Astrocyte of the spinal cord (primary cell): ENCODE data around the gene PALS2.

Experiments used
- DNase-seq: peaks from one replicate; pipeline ENCODE4 v3.0.0; 2011; ENCODE audit warnings: low read depth, low spot score
- H3K4me3 ChIP-seq: 2 replicates; pipeline ENCODE4 v1.5.1; 2011; ENCODE audit warnings: low read depth, mild to moderate bottlenecking, low read length, moderate library complexity
- CTCF ChIP-seq: IDR thresholded peaks from 2 replicates; pipeline ENCODE4 v1.5.1; 2012; ENCODE audit warnings: low read depth, mild to moderate bottlenecking, low read length, inconsistent platforms
- in situ Hi-C: cut with HindIII; loops from 2 replicates; pipeline ENCODE4 v1.10.0; 2017; ENCODE audit warnings: low sequenced_read_pairs

PALS2 gene

GRCh38 chr7:24617957-24618616, 44.8 kb downstream of the PALS2 start:
- no peak for TF ChIP-seq CTCF
- in situ Hi-C loops, result no loop called here
- no peak overlapping the region for H3K4me3 ChIP-seq
- no peak for DNase-seq

- in situ Hi-C loops, result no loop called here
- TF ChIP-seq CTCF, result no peak
- DNase-seq, result no peak
- H3K4me3 ChIP-seq, result no peak overlapping the region
These were observed 46.7 kb downstream of the PALS2 start for GRCh38 chr7:24619978-24620377.

- in situ Hi-C loops, result no loop called here
These were observed 49.5 kb downstream of the PALS2 start for GRCh38 chr7:24622646-24623182.

More at GRCh38 chr7:24622646-24623182, 49.5 kb downstream of the PALS2 start:
- no peak for TF ChIP-seq CTCF
- no peak for DNase-seq
- no peak overlapping the region for H3K4me3 ChIP-seq
